ENCODE measurements around the gene CNOT6. TPM values are rescaled to one million over a fixed set of nuclear protein-coding genes. Genes with fewer than 3 reads are reported as not detected.
"Not testable (repeated sequence)": the region's sequence is repeated elsewhere in the genome, so short reads cannot be mapped to it uniquely, and the experiment has no call there.

Gene CNOT6
- total RNA-seq, 4 donors from 2014 or later = 3.8 to 43.5 (median 17.0) TPM

- Histone ChIP-seq H3K27ac (no peak overlapping the region), H3K9me3 (no peaks in the 10 kb centered on the region), H3K4me3 (no peak overlapping the region), H3K4me1 (no peaks in the 10 kb centered on the region), H3K27me3 (no peaks in the 10 kb centered on the region), H3K36me3 (no peaks in the 10 kb centered on the region)
- TF ChIP-seq CTCF (IDR thresholded peaks at IDR 0.05) = no peak
- TF ChIP-seq POLR2A (IDR thresholded peaks at IDR 0.05) = no peak
- no peak for DNase-seq
- intact Hi-C loops (cut with DNase I; ENCODE audit: low total_unique reads) = no loop called here
Measured at GRCh38 chr5:180460834-180461233, 33.3 kb upstream of the CNOT6 start.

GRCh38 chr5:180461303-180461702 lies 32.9 kb upstream of the CNOT6 start:
- no peak overlapping the region for H3K4me3 ChIP-seq
- H3K4me1 ChIP-seq = no peaks in the 10 kb centered on the region
- no peak overlapping the region for H3K27ac ChIP-seq
- no peaks in the 10 kb centered on the region for H3K27me3 ChIP-seq
- no peak for DNase-seq
- H3K36me3 ChIP-seq = no peaks in the 10 kb centered on the region
- no peaks in the 10 kb centered on the region for H3K9me3 ChIP-seq
- TF ChIP-seq POLR2A (IDR thresholded peaks at IDR 0.05) (no peak), CTCF (IDR thresholded peaks at IDR 0.05) (no peak)
- intact Hi-C loops (cut with DNase I; ENCODE audit: low total_unique reads) = no loop called here

GRCh38 chr5:180463216-180463900 lies 30.8 kb upstream of the CNOT6 start:
- H3K27ac ChIP-seq = no peak overlapping the region
- no peaks in the 10 kb centered on the region for H3K27me3 ChIP-seq
- intact Hi-C loops (cut with DNase I; ENCODE audit: low total_unique reads) = no loop called here
- H3K36me3 ChIP-seq = no peaks in the 10 kb centered on the region
- DNase-seq = no peak
- no peak overlapping the region for H3K4me3 ChIP-seq
- H3K9me3 ChIP-seq = no peaks in the 10 kb centered on the region
- no peaks in the 10 kb centered on the region for H3K4me1 ChIP-seq
- no peak for TF ChIP-seq CTCF (IDR thresholded peaks at IDR 0.05)
- TF ChIP-seq POLR2A (IDR thresholded peaks at IDR 0.05) = no peak

GRCh38 chr5:180463916-180464602 lies 30.1 kb upstream of the CNOT6 start:
- intact Hi-C loops (cut with DNase I; ENCODE audit: low total_unique reads) = no loop called here
- H3K36me3 ChIP-seq = no peaks in the 10 kb centered on the region
- no peak for TF ChIP-seq CTCF (IDR thresholded peaks at IDR 0.05)
- no peak for TF ChIP-seq POLR2A (IDR thresholded peaks at IDR 0.05)
- no peaks in the 10 kb centered on the region for H3K27me3 ChIP-seq
- no peaks in the 10 kb centered on the region for H3K4me1 ChIP-seq
- H3K9me3 ChIP-seq = no peaks in the 10 kb centered on the region
- H3K4me3 ChIP-seq = no peak overlapping the region
- DNase-seq = no peak
- H3K27ac ChIP-seq = no peak overlapping the region

GRCh38 chr5:180464603-180464970 lies 29.6 kb upstream of the CNOT6 start:
- Histone ChIP-seq H3K9me3 (no peaks in the 10 kb centered on the region), H3K36me3 (no peaks in the 10 kb centered on the region), H3K27ac (no peak overlapping the region), H3K4me3 (no peak overlapping the region), H3K4me1 (no peaks in the 10 kb centered on the region), H3K27me3 (no peaks in the 10 kb centered on the region)
- no peak for TF ChIP-seq CTCF (IDR thresholded peaks at IDR 0.05)
- TF ChIP-seq POLR2A (IDR thresholded peaks at IDR 0.05) = no peak
- intact Hi-C loops (cut with DNase I; ENCODE audit: low total_unique reads) = no loop called here
- no peak for DNase-seq

GRCh38 chr5:180465052-180465451 lies 29.1 kb upstream of the CNOT6 start:
- intact Hi-C loops (cut with DNase I; ENCODE audit: low total_unique reads); H3K36me3 ChIP-seq; DNase-seq; H3K27ac ChIP-seq; H3K27me3 ChIP-seq; H3K4me3 ChIP-seq; H3K9me3 ChIP-seq; H3K4me1 ChIP-seq: not testable (repeated sequence)

Measured in uterus (tissue), 4 donors.